KOPT-K1 (cell line): ENCODE results near the gene ID2.

Experiments used
- H3K27ac ChIP-seq: fragments of 200-600 bp; sonication (generic); 2 replicates; pipeline ENCODE4 v1.5.1; 2016; ENCODE audit warnings: antibody characterized with exemption, mild to moderate bottlenecking, low read depth, low read length; ENCODE audit not compliant: poor library complexity, severe bottlenecking
- H3K36me3 ChIP-seq: fragments of 200-600 bp; sonication (generic); 2 replicates; pipeline ENCODE4 v1.5.1; 2017; ENCODE audit warnings: antibody characterized with exemption, mild to moderate bottlenecking, low read length, moderate library complexity; ENCODE audit not compliant: insufficient read depth
- H3K9me3 ChIP-seq: fragments of 200-600 bp; sonication (generic); 2 replicates; pipeline ENCODE4 v1.5.1; 2017; ENCODE audit warnings: antibody characterized with exemption, low read length, mild to moderate bottlenecking; ENCODE audit not compliant: insufficient read depth, poor library complexity, severe bottlenecking

ID2 gene

DNA sequence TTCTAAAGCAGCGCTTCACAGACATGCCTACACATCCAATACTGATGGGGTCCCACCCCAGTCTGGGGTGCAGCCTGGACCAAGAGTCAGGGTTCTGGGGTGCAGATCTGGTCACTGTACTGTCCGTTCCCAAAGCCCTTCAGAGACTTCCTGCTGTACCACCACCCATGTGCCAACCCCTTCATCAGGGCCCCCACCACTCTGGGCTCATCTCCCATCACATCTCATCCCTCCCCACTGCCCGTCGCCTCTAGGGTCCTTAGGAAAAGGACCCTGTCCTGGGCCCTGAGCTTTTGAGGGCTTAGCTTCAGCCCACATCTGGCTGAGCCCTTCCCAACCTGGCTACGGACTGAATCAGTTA, 37.9 kb upstream of the ID2 start:
- no peaks in the 10 kb centered on the region for H3K36me3 ChIP-seq
- no peak overlapping the region for H3K27ac ChIP-seq
- H3K9me3 ChIP-seq = peaks cover 20% of the 10 kb centered on the region

DNA sequence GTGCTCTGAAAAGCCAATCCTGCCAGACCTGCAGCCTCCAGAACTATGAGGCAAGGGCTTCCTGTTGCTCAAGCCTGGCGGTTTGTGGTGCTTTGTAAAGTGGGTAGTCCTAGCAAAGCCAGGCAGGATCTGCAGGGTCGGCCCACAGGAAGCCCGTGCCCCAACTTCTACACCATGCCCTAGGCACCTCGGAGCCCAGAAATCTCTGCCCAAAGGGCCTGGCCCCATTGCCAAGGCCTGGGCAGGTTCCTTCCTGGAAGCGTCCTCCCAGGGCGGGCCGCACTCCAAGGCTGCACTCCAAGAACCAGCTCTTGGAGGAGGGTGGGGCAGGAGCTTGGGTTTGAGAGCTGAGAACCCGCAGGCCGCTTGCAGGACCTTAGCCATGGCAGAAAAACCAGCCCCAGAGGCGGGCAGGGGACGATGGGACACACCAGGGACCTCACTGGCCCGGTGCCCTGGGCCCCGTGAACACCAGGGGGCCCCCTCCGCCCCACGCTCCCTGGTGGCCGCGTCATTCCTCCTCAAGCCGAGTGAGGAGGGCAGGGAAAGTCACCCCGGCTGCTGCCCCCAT, 37.2 kb upstream of the ID2 start:
- no peak overlapping the region for H3K27ac ChIP-seq
- no peaks in the 10 kb centered on the region for H3K36me3 ChIP-seq

DNA sequence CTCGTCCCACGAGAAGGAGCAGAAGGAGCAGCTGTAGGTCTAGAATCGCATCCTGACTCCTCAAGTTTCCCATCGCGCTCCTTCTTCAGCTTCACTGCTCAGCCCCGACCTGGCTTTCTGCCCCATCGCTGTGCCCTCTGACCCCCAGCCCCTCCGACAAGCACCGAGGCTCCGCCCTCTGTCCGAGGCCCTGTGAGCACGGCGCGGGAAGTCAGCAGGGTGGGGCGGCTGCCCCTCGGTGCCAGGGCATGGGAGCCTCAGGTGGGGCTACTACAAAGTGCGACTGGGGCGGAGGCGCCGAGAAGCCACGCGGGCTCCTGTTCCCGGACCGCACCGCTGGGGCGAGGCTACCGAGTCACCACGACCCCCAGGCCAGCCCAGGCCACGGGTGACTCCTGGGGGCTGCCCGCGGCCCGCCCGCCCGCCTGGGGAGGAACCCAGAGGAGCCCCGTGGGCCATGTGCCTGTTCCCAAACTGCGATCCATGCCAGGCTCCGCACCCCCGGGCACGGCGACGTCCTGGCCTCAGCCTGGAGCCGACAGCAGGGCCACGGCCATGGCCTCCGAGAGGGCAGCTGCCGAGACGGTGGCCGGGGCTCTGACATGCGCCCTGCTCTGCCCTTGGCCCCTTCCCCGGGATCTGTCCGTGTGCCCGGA, 36.6 kb upstream of the ID2 start:
- Histone ChIP-seq H3K27ac (no peak overlapping the region), H3K9me3 (peaks cover 20% of the 10 kb centered on the region)

More for the DNA sequence above, 37.2 kb upstream of the ID2 start:
- H3K9me3 ChIP-seq = peaks cover 20% of the 10 kb centered on the region

DNA sequence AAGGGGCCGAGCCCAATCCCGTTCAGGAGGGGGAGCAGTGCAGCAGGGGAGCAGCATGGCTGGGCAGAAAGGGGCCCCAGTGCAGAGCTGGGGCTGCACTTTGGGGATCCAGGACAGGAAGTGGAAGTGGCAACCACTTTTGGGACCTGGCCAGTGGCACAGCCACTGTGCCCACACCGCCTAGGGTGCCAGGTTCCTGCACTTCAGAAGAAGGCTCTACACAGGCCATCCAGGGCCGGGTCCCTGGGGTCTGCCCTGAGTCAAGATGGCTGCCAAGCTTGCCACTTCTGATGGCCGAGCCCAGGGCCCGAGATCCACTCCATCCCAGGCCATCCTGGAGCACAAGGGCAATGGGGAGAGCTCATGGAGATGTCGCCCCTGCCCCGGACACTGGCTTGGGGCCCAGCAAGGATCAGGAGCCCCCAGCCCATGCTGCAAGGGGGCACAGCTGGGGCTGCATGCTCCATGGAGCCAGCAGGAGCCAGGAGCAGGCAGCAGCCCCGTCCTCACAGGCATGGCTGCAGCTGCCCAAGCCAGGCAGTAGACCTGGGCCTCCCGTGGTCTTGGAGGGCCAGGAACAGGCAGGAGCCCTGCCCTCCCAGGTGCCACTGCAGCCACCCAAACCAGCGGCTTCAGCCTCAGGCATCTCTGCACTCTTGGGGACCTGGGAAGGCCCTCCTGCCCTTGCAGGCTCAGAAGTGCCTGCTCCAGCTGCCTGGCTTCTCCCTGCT, 35.0 kb upstream of the ID2 start:
- Histone ChIP-seq H3K36me3 (no peaks in the 10 kb centered on the region), H3K9me3 (peaks cover 20% of the 10 kb centered on the region), H3K27ac (no peak overlapping the region)

More for the DNA sequence above, 36.6 kb upstream of the ID2 start:
- H3K36me3 ChIP-seq = no peaks in the 10 kb centered on the region

DNA sequence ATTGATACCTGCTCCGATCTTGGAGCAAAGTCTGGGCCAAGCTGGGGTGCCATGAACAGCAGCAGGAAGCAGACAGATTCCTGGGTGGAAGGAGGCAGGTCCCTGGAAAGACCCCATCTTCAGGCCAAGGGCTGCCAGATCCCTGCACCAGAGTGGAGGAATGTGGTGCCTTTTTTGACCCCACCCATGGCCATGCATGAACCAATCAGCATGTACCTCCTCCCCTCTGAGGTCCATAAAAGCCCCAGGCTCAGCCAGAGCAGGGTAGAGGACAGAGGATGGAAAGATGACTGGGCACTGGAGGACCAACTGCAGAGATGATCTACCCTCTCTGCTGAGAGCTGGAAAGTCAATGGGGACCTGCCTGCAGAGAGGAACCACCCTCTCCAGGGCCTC, 34.4 kb upstream of the ID2 start:
- H3K27ac ChIP-seq = no peak overlapping the region
- no peaks in the 10 kb centered on the region for H3K36me3 ChIP-seq
- H3K9me3 ChIP-seq = peaks cover 20% of the 10 kb centered on the region

DNA sequence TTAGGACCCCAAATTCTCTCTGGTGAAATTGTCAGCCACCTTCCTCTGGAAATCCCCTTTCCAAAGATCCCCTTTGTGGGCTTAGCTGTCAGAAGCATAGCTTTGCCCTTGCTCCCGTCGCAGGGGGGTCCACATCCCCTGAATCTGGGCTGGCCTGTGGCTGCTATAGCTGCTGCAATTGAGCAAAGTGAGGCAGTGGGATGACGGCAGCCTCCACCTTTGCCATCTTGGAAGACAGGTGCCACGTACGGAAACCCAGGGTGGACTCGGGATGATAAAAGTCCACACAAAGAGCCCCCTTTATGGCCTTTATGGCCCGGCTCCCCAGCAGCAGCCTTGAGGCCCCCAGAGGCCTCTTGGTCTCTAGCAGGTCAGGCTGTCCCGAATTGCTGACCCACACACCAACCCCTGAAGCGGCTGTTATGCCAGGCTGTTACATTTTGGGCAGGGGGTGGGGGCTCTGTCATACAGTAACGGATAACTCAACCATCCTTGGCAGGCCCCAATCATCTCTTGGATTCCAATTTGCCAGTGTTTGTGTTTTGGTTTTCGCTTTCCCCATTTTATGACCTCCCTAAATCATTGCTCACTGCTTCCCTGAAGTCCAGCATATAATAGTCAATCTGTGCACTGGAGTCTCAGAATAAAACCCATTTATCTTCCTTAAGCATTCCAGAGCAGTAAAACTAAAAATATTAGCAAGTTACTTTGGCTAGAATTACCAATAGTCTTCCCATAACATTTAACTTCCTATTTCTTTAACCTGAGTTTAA, 33.2 kb upstream of the ID2 start:
- H3K27ac ChIP-seq = no peak overlapping the region
- peaks cover 20% of the 10 kb centered on the region for H3K9me3 ChIP-seq
- H3K36me3 ChIP-seq = no peaks in the 10 kb centered on the region

DNA sequence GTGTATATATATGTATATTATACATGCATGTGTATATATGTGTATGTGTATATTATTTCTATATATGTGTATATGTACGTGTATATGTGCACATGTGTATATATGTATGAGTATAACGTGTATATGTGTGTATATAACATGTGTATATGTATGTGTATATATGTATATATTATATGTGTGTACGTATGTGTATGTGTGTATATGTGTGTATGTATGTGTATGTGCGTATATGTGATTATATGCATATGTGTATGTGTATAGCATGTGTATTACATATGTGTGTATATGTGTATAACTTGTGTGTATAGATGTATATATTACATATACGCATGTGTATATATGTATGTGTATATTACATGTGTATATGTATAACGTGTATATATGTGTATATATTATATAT, 32.1 kb upstream of the ID2 start:
- Histone ChIP-seq H3K9me3 (peaks cover 20% of the 10 kb centered on the region), H3K36me3 (no peaks in the 10 kb centered on the region), H3K27ac (no peak overlapping the region)

DNA sequence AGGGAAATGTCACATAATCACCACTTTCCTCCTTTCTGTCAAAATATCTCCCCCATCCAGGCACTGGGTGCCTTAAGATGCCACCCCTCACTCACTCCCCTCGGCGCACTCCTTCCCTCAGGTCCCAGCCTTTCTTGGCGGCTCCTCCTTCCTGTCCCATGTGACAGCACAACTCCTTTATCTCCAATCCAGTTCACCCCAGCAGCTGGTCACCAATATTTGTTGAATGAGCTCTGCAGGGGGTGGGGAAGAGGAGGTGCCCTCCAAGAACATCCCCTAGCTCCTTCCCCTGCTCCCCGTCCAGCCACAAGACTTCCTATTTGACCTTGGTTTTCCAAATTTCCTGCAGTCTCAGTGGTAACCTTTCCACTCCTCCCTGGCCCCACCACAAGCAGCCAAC, 31.6 kb upstream of the ID2 start:
- Histone ChIP-seq H3K9me3 (peaks cover 20% of the 10 kb centered on the region), H3K36me3 (no peaks in the 10 kb centered on the region), H3K27ac (no peak overlapping the region)

DNA sequence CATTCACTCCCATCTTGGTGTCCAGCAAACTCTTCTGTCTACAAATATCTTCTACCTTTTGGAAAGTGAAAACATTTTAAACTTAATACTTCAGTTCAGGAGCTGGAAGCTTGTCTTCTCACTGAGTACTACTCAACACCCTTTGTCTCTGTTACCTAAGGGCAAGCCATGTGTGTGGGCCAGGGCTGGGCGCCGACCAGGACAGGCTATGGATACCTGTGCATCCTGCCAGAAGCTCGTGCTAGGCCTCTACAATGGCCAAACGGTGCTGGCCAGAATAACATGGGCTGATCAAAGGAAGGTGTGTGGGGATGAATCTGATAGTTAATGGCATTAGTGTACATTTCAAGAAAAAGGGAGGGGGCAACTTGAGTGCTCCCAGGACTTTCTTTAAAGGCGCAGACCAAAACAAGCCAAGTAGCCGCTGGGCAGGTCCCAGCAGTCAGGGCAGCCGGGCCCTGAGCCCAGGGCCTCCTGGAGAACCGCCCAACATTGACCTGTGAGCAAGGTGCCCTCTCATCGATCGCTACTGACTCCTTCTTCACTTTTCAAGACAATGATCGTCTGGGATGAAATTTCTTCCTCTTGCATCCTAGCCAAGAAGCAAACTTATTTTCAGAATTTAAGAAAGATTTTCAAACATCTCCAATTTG, 29.0 kb upstream of the ID2 start:
- Histone ChIP-seq H3K9me3 (peaks cover 3% of the 10 kb centered on the region), H3K27ac (no peak overlapping the region), H3K36me3 (no peaks in the 10 kb centered on the region)

DNA sequence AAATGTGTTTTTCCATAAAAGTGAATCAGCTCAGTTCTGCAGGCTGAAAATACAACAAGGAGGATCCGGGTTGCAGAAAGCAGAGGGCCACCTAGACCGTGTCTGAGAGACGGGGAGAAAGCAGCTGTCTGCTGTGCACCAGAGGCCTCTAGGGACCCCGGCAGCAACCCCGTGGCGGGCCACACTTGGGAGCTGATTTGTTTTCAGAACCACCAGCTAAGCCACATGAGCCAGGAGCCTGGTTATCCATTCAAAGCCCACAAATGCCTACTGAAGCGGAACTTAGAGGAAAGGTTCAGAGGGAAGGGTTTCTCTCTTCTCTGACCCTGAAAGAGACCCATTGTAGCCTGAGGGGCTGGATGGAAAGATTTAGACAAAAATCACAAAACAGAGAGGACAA, 28.4 kb upstream of the ID2 start:
- H3K27ac ChIP-seq = no peak overlapping the region
- H3K36me3 ChIP-seq = no peaks in the 10 kb centered on the region
- no peaks in the 10 kb centered on the region for H3K9me3 ChIP-seq

DNA sequence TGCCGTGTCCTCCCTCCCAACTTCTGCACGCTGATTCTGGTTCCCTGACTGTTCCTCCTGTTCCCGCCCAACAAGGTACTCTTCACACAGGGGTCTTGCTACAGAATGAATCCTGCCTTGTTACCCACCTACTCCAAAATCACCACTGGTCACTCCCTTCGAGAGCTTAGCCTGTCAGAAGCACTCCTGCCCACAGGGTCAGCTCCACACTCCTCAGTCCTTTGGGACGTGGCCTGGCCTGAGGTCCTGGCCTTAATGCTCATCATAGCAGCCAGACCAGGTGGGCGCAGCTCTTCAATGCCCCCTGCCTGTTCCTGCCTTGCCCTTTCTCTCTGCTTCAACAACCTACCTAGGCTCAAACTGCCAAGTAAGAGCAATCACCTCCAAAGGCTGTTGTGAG, 27.8 kb upstream of the ID2 start:
- no peaks in the 10 kb centered on the region for H3K9me3 ChIP-seq
- H3K27ac ChIP-seq = no peak overlapping the region
- no peaks in the 10 kb centered on the region for H3K36me3 ChIP-seq

DNA sequence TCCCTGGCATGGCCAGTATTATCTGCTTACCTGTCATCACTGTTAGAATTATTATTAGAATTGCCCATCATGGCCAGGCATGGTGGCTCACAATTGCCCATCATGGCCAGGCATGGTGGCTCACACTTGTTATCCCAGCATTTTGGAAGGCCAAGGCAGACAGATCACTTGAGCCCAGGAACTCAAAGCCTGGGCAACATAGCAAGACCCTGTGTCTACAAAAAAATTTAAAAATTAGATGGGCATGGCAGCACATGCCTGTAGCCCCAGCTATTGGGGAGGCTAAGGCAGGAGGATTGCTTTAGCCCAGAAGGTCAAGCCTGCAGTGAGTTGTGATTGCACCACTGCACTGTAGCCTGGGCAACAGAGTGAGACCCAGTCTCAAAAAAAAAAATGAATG, 27.4 kb upstream of the ID2 start:
- no peak overlapping the region for H3K27ac ChIP-seq
- H3K9me3 ChIP-seq = no peaks in the 10 kb centered on the region
- no peaks in the 10 kb centered on the region for H3K36me3 ChIP-seq

DNA sequence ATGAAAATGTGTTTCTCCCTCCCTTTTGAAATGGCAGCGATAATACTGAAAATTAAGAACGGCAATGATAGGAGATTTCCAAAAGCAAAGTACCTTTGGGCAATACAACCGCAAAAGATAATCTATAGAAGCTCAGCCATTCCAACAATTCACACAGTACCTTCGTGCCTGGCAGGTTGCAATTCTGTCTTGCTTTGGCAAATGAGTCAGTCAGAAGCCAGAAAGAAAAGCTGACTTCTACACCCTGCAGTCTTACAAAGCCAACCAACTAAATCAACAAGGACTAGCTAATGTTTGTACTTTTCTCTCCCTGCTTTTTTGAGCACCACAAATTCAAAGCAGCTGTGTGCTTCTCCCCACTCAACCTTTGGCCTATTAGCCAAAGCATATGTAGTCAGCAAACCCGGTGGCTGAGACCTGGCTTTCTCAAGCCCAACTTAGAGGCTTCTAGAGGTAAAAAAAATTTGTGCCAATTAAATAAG, 25.7 kb upstream of the ID2 start:
- H3K27ac ChIP-seq = no peak overlapping the region
- no peaks in the 10 kb centered on the region for H3K36me3 ChIP-seq
- no peaks in the 10 kb centered on the region for H3K9me3 ChIP-seq

DNA sequence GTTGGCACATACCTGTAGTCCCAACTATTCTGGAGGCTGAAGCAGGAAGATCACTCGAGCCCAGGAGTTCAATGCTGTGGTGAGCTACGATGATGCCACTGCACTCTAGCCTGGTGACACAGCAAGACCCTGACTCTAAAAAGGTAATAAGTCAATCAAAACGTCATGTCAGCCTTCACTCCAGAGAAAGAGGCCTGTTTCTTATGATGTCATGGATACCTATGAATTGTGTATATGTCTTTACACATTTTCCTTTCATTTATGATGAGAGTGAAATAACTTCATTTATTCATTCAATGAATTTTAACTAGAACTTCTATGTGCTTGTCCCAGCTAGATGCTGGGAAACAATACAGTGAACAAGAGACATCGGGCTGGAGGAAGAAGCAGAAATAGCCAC, 25.0 kb upstream of the ID2 start:
- no peaks in the 10 kb centered on the region for H3K9me3 ChIP-seq
- H3K27ac ChIP-seq = no peak overlapping the region

More for the DNA sequence above, 25.0 kb upstream of the ID2 start:
- H3K36me3 ChIP-seq = no peaks in the 10 kb centered on the region
